Muscle of back (tissue), 13 donors: ENCODE data around the gene FAM72B. TPM values are rescaled to one million over a fixed set of nuclear protein-coding genes. Genes with fewer than 3 reads are reported as not detected.
"Not testable (repeated sequence)": the region's sequence is repeated elsewhere in the genome, so short reads cannot be mapped to it uniquely, and the experiment has no call there.

ENCODE experiments used
- DNase-seq, 3 donors: peaks; one replicate each; pipeline versions ENCODE4 v3.0.0 to v3.0.0-alpha.2; 2013
- long read RNA-seq, 9 donors: transcript quantifications; one replicate each; lab custom pipeline, GENCODE V29; 2026
- polyA plus RNA-seq, 10 donors: library from polyadenylated mRNA; unstranded; fragments of 120-200 nt; gene quantifications; one replicate each; pipeline ENCODE4 v1.2.1, GENCODE V29; 2013; ENCODE audit not compliant: insufficient read length in 10 of 10

FAM72B gene
- 1 to 10 TPM; 2.2 to 6.3 (median 3.6) TPM for polyA plus RNA-seq
- long read RNA-seq, donor 1: 0 reads
- long read RNA-seq, donor 2: 0 reads
- long read RNA-seq, donor 3: 0 reads
- long read RNA-seq, donor 4, partial matches to known transcripts: 0 of 2 reads
- long read RNA-seq, donor 4, other reads (novel, unspliced or antisense): 0 of 2 reads
- long read RNA-seq, donor 5: 0 reads
- long read RNA-seq, donor 6, partial matches to known transcripts: 0 of 1 reads
- long read RNA-seq, donor 6, other reads (novel, unspliced or antisense): 0 of 1 reads
- long read RNA-seq, donor 7: 0 reads
- long read RNA-seq, donor 8, partial matches to known transcripts: 0 of 1 reads
- long read RNA-seq, donor 8, other reads (novel, unspliced or antisense): 0 of 1 reads
- long read RNA-seq, donor 9: 0 reads

DNA sequence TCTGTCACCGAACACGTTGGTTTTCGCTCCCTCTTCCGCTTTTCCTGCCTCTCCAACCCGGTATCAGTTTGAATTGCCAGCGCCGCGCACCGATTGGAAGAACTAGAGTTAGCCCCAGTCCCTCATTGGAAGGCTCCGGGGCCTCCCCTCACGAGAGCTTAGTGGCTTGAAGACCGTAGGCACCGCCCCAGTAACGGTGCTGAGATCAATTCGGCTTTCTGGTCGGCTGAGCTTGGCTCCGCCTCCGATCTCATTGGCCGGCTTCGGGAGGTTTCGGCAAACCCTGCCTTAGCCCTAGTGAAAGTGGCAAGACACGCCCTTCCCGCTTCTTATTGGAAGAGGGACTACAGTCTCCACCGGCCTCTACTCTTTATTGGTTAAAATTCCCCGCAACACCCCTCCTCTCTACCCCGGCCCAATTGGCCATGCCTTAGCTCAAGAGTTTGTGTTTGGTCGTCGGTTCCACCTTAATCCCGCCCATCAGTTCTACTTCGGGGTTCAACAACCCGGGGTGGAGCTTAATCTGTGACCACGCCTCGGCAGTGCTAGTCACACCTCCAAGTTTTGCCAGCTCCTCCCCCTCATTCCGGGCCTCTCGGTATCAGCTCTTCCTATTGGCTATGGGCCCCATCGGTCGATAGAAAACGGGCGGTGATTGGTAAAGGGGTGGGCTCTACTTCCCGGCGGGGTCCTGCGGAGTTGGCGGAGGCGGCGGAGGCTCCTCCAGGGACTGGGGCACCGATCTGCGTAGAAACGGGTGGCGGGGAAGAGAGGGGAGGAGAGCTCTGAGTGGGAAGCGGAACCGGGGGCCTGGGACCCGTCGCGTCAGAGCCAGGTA is at the start of gene FAM72B, which contains the start of gene SRGAP2C:
TSS of gene FAM72B (minus strand) at position 51 of the 838 bp plus-strand sequence. CDS start 851 bp downstream, outside the sequence.
TSS of gene SRGAP2C (plus strand) at position 686 of the 838 bp plus-strand sequence. CDS start 2,472 bp downstream, outside the sequence.
- DNase-seq: peak; percentile 95 to 99 (median 97)

- peak in 1 of 3 donors; percentile 2 for DNase-seq
Observed at GRCh38 chr1:121232445-121233125, 48.4 kb upstream of the FAM72B start.

DNA sequence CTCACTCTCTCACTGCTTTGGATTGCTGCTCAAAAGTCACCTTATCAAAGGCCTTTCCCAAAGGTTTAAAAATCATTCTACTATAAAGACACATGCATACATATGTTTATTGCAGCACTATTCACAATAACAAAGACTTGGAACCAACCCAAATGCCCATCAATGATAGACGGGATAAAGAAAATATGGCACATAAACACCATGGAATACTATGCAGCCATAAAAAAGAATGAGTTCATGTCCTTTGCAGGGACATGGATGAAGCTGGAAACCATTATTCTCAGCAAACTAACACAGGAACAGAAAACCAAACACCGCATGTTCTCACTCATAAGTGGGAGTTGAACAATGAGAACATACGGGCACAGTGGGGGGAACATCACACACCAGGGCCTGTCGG is 46.5 kb upstream of the FAM72B start:
- DNase-seq: not testable (repeated sequence)

GRCh38 chr1:121227544-121228330 is 43.6 kb upstream of the FAM72B start:
- not testable (repeated sequence) for DNase-seq

DNA sequence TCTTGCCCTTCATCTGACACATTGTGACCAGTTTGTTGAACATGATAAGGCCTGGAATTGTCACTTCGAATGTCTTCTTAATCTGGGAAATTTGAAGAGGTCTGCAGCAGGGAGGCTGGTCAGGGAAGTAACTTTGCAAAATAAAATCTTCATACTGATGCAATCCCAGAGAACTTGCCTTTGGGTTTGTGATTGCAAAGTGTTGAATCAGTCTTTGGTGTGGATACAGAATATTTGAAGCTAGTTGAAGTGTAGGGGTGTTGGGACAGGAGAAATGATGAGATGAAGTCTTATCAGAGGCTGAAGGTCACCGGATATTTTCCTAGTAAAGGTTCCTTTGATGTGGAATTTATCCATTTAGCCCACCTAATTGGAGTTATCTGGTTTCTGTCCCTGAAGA is 42.8 kb upstream of the FAM72B start:
- not testable (repeated sequence) for DNase-seq

- DNase-seq: not testable (repeated sequence)
Observed at GRCh38 chr1:121226295-121226904, 42.3 kb upstream of the FAM72B start.

GRCh38 chr1:121224714-121225113 is 40.6 kb upstream of the FAM72B start:
- DNase-seq: not testable (repeated sequence)

- peak in 1 of 3 donors; percentile 4 for DNase-seq
Observed at GRCh38 chr1:121221770-121222169, 37.6 kb upstream of the FAM72B start.

GRCh38 chr1:121216676-121217075 is 32.5 kb upstream of the FAM72B start:
- not testable (repeated sequence) for DNase-seq

GRCh38 chr1:121215699-121216417 is 31.7 kb upstream of the FAM72B start:
- DNase-seq: not testable (repeated sequence)

- not testable (repeated sequence) for DNase-seq
Observed at GRCh38 chr1:121214544-121215156, 30.5 kb upstream of the FAM72B start.

DNA sequence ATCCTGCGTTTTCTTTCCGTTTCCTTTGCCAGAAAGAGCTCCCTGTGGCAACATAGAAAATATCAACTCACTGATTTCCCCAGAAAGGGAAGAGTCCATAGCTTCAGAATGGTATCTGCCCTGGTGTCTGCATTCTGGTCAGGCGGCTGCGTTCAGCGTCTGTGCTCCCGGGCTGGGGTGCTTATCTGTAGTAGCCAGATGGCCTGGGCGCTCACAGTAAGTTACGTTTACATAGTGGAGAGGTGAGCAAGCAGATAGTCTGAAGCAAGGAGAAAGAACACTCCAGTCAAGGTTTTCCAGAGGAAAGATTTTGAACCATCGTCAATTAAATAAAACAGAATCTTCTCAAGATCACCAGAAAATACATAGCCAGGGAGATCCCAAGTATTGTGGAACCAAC is 29.4 kb upstream of the FAM72B start:
- not testable (repeated sequence) for DNase-seq

DNA sequence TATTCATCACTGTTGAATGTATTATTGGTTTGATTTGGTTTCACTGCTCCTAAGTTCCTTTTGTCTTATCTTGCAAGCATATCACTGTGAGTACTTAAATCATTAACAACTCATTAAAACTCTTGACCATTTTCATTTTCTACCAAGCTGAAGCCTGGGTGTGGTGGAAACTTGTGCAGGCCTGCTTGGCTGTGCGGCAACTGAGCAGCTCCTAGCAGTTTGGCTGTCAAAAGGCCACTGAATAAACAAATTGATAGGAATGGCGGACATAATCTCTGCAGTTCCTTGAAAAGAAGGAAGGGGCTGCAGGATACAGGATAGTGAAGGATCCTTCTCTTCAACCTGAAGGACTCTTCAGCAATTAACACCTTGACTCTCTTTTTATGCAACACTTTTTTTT is 26.6 kb upstream of the FAM72B start:
- not testable (repeated sequence) for DNase-seq

DNA sequence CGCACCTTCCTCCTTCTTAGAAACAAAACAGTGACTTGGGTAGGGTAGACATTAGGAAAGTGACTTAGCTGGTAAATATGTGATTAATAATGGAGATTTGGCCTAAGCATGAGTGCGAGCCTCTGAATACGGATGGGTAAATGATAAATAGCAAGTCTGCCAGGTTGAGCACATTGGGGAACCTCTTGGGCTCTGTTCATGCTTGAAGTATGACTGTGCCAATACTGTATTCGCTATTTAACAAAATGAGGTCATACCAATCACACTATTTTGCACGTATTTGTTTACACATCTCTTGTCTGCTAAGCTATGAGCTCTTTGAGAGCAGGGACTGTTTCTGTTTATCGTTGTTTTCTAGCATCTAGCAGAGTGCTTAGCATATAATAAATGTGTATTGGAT is 24.2 kb upstream of the FAM72B start:
- not testable (repeated sequence) for DNase-seq

- not testable (repeated sequence) for DNase-seq
Observed at GRCh38 chr1:121207328-121207727, 23.2 kb upstream of the FAM72B start.

DNA sequence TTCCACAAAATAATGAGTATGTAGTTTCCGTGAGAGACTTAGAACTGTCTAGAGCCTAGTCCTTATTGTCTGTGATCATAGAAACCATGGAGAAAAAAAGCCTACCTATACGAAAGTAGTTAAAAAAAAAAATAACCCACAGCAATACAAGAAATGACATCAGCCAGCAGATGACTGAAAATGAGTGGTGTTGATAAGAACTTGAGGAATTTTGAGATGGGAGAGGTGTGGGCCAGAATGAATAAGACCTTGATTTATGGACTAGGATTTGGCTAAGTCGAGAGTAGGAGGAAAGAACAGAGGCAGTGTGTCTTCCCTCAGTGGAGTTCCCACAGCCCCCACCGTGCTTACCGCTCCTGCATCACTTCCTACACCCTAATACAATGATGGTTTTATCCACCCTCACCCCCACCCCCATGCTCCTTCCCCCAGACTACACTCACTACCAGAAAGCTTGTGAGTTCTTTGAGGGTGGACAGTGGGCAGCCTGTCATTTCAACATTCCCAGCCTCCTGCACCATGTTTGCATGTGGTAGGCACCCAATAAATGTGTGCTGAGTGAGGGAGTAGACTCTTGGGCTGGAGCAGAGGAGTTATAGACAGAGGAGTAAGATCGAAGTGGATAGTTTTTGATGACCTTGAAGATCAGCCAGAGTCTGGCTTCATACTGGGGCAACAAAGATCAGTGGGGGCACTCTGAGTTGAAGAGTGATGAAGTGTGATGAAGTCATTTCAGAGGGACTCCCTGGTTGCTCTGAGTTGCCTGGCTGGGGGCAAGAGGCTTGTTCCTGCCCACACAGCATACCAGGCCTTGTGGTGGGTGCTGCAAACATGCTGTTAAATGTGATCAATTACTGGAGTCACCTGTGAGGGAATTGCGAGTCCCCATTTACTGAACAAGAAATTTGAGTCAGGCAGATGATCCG is 21.9 kb upstream of the FAM72B start:
- DNase-seq: not testable (repeated sequence)

- not testable (repeated sequence) for DNase-seq
Observed at GRCh38 chr1:121202986-121203385, 18.8 kb upstream of the FAM72B start.
